A549 (cell line): ENCODE results near the gene BCAP29. TPM values are rescaled to one million over a fixed set of nuclear protein-coding genes. Genes with fewer than 3 reads are reported as not detected.
"Not testable (repeated sequence)": the region's sequence is repeated elsewhere in the genome, so short reads cannot be mapped to it uniquely, and the experiment has no call there.

Experiments
- ATAC-seq, 2 experiments: fragments of 200-7000 bp in 1 of 2; fragments of >200 bp in 1 of 2; cut with Nextera tagmentation in 1 of 2; cut with Tn5 transposase in 1 of 2; 3 replicates each; pipeline versions ENCODE4 v1.8.0 to v1.9.1; 2018 to 2020; ENCODE audit warnings: mild to moderate bottlenecking in 1 of 2, moderate library complexity in 1 of 2
- CTCF ChIA-PET: fragments of 300-600 bp; sonication (Branson Sonifier 250); formaldehyde crosslinking; extraction: SDS; loops from one replicate; lab custom pipeline; 2021; ENCODE audit warnings: antibody characterized with exemption, inconsistent platforms; lab: Yijun Ruan, JAX
- POLR2A ChIA-PET: fragments of 350-600 bp; formaldehyde crosslinking; extraction: SDS; loops from one replicate; lab custom pipeline; 2021; ENCODE audit warnings: antibody characterized with exemption, inconsistent platforms; lab: Yijun Ruan, JAX
- DNase-seq, 2 experiments: peaks; one replicate each; pipeline versions ENCODE4 v3.0.0 to v3.0.0-alpha.2; 2011 to 2016; ENCODE audit warnings: low read depth in 1 of 2, low spot score in 1 of 2
- FAIRE-seq: peaks from 2 replicates; lab custom pipeline; 2011; peaks lifted over from hg19 to GRCh38; lab: Jason Lieb, UNC
- H3K27ac ChIP-seq, 2 experiments: fragments of >200 bp; sonication (Bioruptor Twin); formaldehyde crosslinking; 3 replicates each; pipeline ENCODE4 v1.5.1; 2016 to 2017
- H3K4me1 ChIP-seq: fragments of >200 bp; sonication (Bioruptor Twin); formaldehyde crosslinking; 3 replicates; pipeline ENCODE4 v1.6.1; 2016
- H3K4me2 ChIP-seq: fragments of >200 bp; sonication (Bioruptor Twin); formaldehyde crosslinking; 3 replicates; pipeline ENCODE4 v1.6.1; 2016
- H3K4me3 ChIP-seq: fragments of >200 bp; sonication (Bioruptor Twin); formaldehyde crosslinking; 3 replicates; pipeline ENCODE4 v1.5.1; 2016
- H3K9me3 ChIP-seq: fragments of >200 bp; sonication (Bioruptor Twin); formaldehyde crosslinking; 3 replicates; pipeline ENCODE4 v1.6.1; 2016
- CBX2 ChIP-seq: fragments of 200-600 bp; sonication (generic); IDR thresholded peaks from 2 replicates; pipeline ENCODE4 v1.6.1; 2016; ENCODE audit warnings: low read depth, mild to moderate bottlenecking, borderline replicate concordance
- CEBPB ChIP-seq, 2 experiments: fragments of >200 bp in 1 of 2; sonication (Bioruptor Twin) in 1 of 2; formaldehyde crosslinking in 1 of 2; IDR thresholded peaks; 2 replicates each; pipeline ENCODE4 v1.6.1; 2012 to 2016
- EHMT2 ChIP-seq: fragments of 200-600 bp; sonication (generic); IDR thresholded peaks from 2 replicates; pipeline ENCODE4 v1.6.1; 2016; ENCODE audit warnings: antibody characterized with exemption, low read depth, mild to moderate bottlenecking, moderate library complexity
- FOSB ChIP-seq: fragments of 250-450 bp; sonication (Bioruptor Pico); IDR thresholded peaks from 2 replicates; pipeline ENCODE4 v1.5.0; 2020; ENCODE audit warnings: mild to moderate bottlenecking, moderate library complexity
- GATA3 ChIP-seq: IDR thresholded peaks from 2 replicates; pipeline ENCODE4 v1.6.1; 2012; ENCODE audit warnings: borderline replicate concordance
- HDAC2 ChIP-seq: fragments of 200-600 bp; sonication (generic); IDR thresholded peaks from 2 replicates; pipeline ENCODE4 v1.6.1; 2016
- HOXA7 ChIP-seq: fragments of 250-450 bp; sonication (Bioruptor Pico); IDR thresholded peaks from 2 replicates; pipeline ENCODE4 v1.5.0; 2020; ENCODE audit warnings: mild to moderate bottlenecking, moderate library complexity
- HOXB5 ChIP-seq: fragments of 250-450 bp; sonication (Bioruptor Pico); IDR thresholded peaks from 2 replicates; pipeline ENCODE4 v1.5.0; 2020; ENCODE audit warnings: mild to moderate bottlenecking, moderate library complexity
- KDM1A ChIP-seq: fragments of 200-600 bp; sonication (generic); IDR thresholded peaks from 2 replicates; pipeline ENCODE4 v1.6.1; 2016; ENCODE audit warnings: low read depth, mild to moderate bottlenecking
- POLR2AphosphoS2 ChIP-seq: conservative IDR thresholded peaks from 2 replicates; pipeline ENCODE4 v1.6.1; 2012; ENCODE audit warnings: low read length, improper control_type of control experiment, inconsistent platforms
- REST ChIP-seq: fragments of 200-600 bp; sonication (generic); IDR thresholded peaks from 2 replicates; pipeline ENCODE4 v1.6.1; 2016; ENCODE audit warnings: antibody characterized with exemption, mild to moderate bottlenecking, moderate library complexity
- SMC3 ChIP-seq: fragments of >200 bp; sonication (Bioruptor Twin); formaldehyde crosslinking; IDR thresholded peaks from 3 replicates; pipeline ENCODE4 v1.6.1; 2018; ENCODE audit warnings: inconsistent platforms
- TFCP2L1 ChIP-seq: fragments of 250-450 bp; sonication (Bioruptor Pico); IDR thresholded peaks from 2 replicates; pipeline ENCODE4 v1.5.0; 2021; ENCODE audit warnings: mild to moderate bottlenecking
- WGBS: methylation state at CpG from one replicate; pipeline ENCODE4 v1.1.6; 2017; ENCODE audit errors: missing lambda C conversion rate; 5-methylcytosine and 5-hydroxymethylcytosine counted together
- polyA plus RNA-seq, 4 experiments: library from polyadenylated mRNA; depleted of rRNA in 3 of 4; stranded (reverse); fragments of >200 nt; fragmentation: RNase III in 1 of 4; extraction: RNeasy Plus Mini Kit Qiagen cat#74134 plus additional on column Dnase treatment in 1 of 4; gene quantifications; 2 replicates in 3 of 4; 3 replicates in 1 of 4; pipeline ENCODE4 v1.2.3, GENCODE V29; 2011 to 2017
- TF ChIP-seq, protein P1 (sequence below): IDR thresholded peaks from 2 replicates; pipeline ENCODE4 v1.6.1; 2012
- TF ChIP-seq, protein P2 (sequence below): fragments of >200 bp; sonication (Bioruptor Twin); formaldehyde crosslinking; IDR thresholded peaks from 3 replicates; pipeline ENCODE4 v1.5.1; 2016

The BCAP29 gene
- polyA plus RNA-seq, 2 of the 4 experiments (the other 2 are of a cell fraction): 38.0 to 66.9 TPM

- 93% methylated on average over 1 of the region's 1 CpG for WGBS
- no peak for FAIRE-seq
- Histone ChIP-seq H3K4me2 (no peak overlapping the region), H3K4me1 (no peaks in the 10 kb centered on the region), H3K4me3 (no peak overlapping the region), H3K9me3 (no peaks in the 10 kb centered on the region), H3K27ac (no peak overlapping the region)
- ATAC-seq: no peak
- no peak for TF ChIP-seq FOSB (CRISPR knock-in tag)
- TF ChIP-seq POLR2AphosphoS2: no peak
- TF ChIP-seq HOXB5 (CRISPR knock-in tag): no peak
- TF ChIP-seq CEBPB (IDR thresholded peaks at IDR 0.05): no peak
- TF ChIP-seq EHMT2: no peak
- TF ChIP-seq, protein P1, sequence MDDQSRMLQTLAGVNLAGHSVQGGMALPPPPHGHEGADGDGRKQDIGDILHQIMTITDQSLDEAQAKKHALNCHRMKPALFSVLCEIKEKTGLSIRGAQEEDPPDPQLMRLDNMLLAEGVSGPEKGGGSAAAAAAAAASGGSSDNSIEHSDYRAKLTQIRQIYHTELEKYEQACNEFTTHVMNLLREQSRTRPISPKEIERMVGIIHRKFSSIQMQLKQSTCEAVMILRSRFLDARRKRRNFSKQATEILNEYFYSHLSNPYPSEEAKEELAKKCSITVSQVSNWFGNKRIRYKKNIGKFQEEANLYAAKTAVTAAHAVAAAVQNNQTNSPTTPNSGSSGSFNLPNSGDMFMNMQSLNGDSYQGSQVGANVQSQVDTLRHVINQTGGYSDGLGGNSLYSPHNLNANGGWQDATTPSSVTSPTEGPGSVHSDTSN: no peak
- TF ChIP-seq TFCP2L1: no peak
- no peak for TF ChIP-seq CBX2
- POLR2A ChIA-PET: no interaction called here
- CTCF ChIA-PET: no interaction called here
- no peak for DNase-seq
Measured at GRCh38 chr7:107638594-107638993, 58.5 kb downstream of the BCAP29 start.

GRCh38 chr7:107639070-107639469 lies 59.0 kb downstream of the BCAP29 start:
- H3K27ac ChIP-seq, H3K4me1 ChIP-seq, H3K4me3 ChIP-seq, ATAC-seq, DNase-seq, POLR2A ChIA-PET, H3K4me2 ChIP-seq, FAIRE-seq, H3K9me3 ChIP-seq: not testable (repeated sequence)
- 70% methylated on average over 2 of the region's 2 CpGs for WGBS
- CTCF ChIA-PET: interaction anchor here (1.4 kb wide), 1 partner anchor 236 kb away, joined by 3 read pairs; no protein-coding TSS in a partner anchor

DNA sequence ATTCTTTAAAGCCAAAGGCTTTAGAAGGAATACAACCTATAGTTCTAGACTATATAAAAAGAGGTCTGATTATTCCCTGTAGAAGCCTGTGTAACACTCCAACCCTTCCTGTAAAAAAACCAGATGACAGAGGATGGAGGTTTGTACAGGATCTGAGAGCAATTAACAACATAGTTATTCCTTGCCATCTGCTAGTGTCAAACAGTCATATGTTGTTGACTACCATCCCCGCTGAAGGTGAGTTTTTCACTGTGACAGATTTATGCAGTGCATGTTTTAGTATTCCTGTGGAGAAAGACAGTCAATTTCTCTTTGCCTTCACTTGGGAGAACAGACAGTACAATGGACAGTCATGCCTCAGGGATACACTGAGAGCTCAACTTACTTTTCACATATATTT lies 61.6 kb downstream of the BCAP29 start:
- FAIRE-seq (no peak), DNase-seq (no peak), ATAC-seq (no peak)
- no peak overlapping the region for H3K27ac ChIP-seq
- H3K4me3 ChIP-seq: no peak overlapping the region
- POLR2A ChIA-PET: no interaction called here
- no peak overlapping the region for H3K4me2 ChIP-seq
- H3K9me3 ChIP-seq: no peaks in the 10 kb centered on the region
- TF ChIP-seq GATA3 (no peak), KDM1A (no peak), HOXA7 (no peak), REST (no peak), SMC3 (no peak), CBX2 (no peak), HDAC2 (no peak)
- TF ChIP-seq, protein P2, sequence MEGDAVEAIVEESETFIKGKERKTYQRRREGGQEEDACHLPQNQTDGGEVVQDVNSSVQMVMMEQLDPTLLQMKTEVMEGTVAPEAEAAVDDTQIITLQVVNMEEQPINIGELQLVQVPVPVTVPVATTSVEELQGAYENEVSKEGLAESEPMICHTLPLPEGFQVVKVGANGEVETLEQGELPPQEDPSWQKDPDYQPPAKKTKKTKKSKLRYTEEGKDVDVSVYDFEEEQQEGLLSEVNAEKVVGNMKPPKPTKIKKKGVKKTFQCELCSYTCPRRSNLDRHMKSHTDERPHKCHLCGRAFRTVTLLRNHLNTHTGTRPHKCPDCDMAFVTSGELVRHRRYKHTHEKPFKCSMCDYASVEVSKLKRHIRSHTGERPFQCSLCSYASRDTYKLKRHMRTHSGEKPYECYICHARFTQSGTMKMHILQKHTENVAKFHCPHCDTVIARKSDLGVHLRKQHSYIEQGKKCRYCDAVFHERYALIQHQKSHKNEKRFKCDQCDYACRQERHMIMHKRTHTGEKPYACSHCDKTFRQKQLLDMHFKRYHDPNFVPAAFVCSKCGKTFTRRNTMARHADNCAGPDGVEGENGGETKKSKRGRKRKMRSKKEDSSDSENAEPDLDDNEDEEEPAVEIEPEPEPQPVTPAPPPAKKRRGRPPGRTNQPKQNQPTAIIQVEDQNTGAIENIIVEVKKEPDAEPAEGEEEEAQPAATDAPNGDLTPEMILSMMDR: no peak
- no peaks in the 10 kb centered on the region for H3K4me1 ChIP-seq
- CTCF ChIA-PET: interaction anchor here (1.6 kb wide), 1 partner anchor 13 kb away, joined by 3 read pairs; no protein-coding TSS in a partner anchor
- whole genome bisulfite sequencing: 24% methylated on average over 1 of the region's 1 CpG
